ENCODE results near the gene ADGRF4.

ADGRF4 gene

GRCh38 chr6:47698342-47698787 is at the start of gene ADGRF4:
Gene ADGRF4, plus strand, starts transcription at chr6:47698580. Its CDS starts 8,666 bp downstream, at chr6:47707246.
- DNase-seq: no peak

DNA sequence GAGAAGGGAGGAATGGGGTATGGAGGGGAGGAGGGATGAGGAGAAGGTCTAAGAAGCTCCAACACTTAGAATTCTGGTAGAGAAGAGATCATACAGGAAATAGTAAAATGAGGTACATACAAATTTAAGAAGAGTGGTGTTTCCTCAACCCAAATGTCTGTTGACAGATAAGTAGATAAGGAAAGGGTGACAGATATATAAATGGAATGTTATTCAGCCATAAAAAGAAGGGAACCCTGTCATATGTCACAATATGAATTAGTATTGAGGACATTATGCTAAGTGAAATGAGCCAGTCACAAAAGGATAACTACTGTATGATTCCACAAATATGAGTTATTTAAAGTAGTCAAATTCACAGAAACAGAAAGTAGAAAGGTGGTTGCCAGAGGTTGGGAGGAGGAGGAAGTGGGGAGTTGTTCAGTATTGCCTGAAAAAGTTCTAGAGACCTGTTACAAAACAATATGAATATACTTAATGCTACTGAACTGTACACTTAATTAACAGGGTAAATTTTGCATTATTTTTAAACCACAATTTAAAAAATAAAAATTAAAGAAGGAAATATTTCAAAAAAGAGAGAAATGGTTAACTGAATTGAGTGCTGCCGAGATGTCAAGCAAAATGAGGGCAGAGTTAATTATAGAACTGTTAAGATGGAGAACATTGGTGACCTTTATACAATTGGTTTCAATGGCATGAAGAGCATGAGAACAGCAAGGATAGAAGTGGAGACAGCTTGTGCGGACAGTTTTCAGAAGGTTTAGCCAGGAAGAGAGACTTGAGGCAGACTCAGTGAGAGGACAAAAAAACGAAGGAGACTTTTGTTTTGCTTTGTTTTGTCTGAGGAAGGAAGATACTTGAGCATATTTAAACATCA is 47.6 kb upstream of the ADGRF4 start:
- no peak for DNase-seq

DNA sequence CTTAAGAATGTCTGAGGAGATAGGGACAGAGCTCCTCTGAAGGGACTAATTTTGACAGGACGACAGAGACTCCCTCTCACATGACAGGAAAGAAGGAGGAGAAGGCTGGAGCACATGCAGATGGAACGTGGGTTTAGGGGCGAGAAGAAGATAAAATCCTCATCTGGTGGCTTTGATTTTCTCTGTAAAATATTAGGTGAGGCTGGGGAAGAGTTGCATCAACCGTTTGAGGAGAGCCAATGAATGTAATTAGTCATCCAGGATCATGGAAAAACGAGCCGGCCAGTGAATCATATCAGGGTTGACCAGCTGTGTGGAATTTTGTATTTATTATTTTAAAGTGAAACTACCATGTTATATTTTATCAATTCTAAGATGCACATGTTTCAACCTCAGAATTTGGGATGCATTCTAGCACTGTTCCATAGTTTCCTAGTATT is 46.9 kb upstream of the ADGRF4 start:
- no peak for DNase-seq

DNA sequence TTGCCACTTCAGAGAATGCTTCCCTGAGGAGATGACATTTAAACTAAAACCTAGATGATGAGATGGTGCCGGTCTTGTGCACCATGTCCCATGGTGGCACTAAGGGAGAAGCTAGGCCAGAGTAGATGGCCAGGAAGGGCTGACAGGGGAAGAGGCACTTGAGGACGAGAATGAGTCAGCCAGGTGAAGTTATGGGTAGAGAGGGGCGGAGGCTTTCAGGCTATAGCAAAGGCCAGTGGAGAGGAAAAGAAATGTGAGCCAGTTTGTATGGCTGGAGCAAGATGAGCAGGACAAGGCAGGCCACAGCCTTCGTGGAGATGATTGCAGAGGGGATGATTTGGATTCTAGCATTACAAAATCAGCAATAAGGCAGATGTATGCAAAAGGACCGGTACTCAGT is 44.7 kb upstream of the ADGRF4 start:
- no peak for DNase-seq

GRCh38 chr6:47654255-47654654 is 44.1 kb upstream of the ADGRF4 start:
- DNase-seq: no peak

- DNase-seq: peak; percentile 10
Observed at GRCh38 chr6:47655719-47656595, 42.4 kb upstream of the ADGRF4 start.

DNA sequence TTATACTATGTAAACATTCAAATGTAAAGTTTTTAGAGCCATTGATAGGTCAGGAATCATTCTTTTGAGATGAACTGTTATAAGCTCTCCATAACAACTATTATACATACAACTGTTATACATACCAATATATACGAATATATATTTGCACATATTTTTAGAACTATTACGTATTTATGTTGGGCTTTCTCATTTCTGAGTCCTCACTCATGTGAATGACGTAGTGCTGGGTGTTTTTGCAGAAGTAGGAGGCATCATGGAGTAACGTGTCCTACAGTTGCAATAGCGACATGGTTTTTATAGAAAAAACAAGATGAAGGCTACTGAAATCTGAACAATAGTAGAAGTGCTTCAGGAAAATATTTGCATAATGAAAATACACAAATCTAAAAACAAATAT is 36.4 kb upstream of the ADGRF4 start:
- no peak for DNase-seq

DNA sequence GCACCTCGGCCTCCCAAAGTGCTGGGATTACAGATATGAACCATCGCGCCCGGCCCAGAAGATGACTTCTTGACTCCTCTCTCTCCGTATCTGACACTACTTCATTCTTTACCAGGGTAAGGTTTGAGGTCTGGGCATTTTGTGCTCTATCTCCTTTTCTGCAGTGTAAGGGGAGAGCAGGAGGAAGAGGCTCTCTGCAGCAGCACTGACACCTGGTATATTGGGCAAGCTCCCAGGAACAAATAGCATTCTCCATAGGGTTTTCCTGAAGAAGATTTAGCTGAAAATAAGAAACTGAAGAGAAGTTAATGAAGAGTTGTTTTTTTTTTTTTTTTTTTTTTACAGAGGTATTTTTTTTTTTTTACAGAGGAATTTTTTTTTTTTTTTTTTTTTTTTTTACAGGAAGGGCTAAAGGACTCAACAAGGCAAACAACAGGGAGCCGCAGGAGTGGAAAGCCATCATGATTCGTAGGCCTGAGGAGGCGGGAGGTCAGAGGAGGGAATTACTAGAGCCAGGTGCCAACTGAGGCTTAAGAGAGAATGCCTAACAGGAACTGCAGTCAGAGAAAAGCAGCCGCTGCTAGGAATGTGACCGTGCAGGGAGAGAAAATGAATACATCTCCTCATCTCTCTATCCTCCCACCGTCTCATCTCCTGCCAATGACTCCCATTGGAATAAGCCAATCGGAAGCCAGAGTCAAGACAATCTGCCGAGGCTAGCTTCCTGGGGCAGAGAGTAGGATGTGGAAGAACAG is 34.7 kb upstream of the ADGRF4 start:
- DNase-seq: no peak

GRCh38 chr6:47665112-47665511 is 33.3 kb upstream of the ADGRF4 start:
- no peak for DNase-seq

DNA sequence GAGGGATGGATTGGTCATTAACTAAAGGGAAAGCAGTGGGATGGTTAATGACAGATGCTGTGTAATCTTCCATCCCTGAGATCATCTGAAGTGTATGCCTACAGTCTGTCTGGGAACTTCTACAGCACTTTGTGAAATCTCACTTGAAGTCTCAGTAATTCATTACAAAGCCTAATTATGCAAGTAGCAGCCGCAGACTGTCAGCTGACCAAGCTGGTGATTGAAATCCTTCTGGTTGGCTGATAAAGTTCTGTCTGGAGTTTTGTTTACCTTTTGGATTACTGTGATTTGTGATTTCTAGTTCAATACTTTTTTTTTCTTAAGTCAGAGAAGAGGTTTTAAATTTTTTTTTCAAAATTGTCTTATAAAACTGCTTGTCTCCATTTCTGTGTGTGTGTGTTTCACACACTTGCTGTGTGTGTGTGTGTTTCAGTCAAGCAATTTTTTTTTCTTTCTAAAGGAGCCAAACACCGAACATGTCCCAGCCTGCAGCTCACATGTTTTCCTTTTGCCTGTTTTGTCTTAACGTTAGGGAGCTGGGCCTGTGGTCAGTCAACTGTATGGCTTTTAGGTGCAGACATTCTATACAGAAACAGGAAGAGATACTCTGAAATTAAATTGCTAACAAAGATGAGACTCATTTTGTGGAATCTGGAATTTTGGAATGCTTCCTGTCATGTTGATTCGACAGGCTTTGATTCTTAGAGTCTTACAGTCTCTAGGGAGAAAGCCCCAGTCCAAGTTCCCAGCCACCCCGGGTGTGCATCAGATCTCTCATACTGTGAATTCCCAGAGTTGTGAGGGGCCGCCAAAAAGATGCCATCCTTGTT is 28.5 kb upstream of the ADGRF4 start:
- DNase-seq: no peak

GRCh38 chr6:47670851-47671250 is 27.5 kb upstream of the ADGRF4 start:
- DNase-seq: peak; percentile 6

DNA sequence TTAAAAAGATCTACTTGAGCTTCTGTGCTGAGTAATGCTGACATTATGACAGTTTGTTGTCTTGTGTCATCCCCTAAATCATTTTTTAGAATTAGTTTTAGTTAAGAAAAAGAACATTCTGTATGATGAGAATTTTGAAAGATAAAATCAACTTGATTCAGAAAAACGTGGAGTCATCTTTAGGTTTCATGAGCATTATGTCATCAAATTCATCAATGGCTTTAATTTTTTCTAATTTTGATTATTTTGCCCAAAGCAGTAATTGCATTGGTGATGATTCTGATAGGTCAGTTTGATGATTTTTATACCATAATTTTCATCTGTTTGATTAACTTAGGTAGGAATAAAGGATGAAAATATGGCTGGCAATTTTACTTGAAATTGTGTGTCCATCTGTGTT is 26.6 kb upstream of the ADGRF4 start:
- DNase-seq: no peak

GRCh38 chr6:47672816-47673215 is 25.6 kb upstream of the ADGRF4 start:
- no peak for DNase-seq

- no peak for DNase-seq
Observed at GRCh38 chr6:47674673-47675072, 23.7 kb upstream of the ADGRF4 start.

GRCh38 chr6:47677381-47678100 is 20.8 kb upstream of the ADGRF4 start:
- DNase-seq: no peak

DNA sequence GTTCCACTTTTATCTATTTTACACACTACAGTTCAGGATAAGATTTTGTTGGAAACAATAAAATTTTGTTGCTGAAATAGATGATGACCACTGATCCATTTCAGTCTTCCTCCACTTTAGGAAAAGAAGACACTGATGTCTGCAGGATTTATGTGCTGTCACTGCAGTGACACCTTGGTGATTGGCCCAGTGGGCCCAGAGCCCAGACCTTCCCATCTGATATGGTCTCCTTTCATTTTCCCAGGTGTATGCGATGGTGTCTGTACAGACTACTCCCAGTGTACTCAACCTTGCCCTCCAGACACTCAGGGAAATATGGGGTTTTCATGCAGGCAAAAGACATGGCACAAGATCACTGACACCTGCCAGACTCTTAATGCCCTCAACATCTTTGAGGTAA is 19.6 kb upstream of the ADGRF4 start:
- DNase-seq: no peak

- DNase-seq: no peak
Observed at GRCh38 chr6:47679322-47679906, 19.0 kb upstream of the ADGRF4 start.

DNA sequence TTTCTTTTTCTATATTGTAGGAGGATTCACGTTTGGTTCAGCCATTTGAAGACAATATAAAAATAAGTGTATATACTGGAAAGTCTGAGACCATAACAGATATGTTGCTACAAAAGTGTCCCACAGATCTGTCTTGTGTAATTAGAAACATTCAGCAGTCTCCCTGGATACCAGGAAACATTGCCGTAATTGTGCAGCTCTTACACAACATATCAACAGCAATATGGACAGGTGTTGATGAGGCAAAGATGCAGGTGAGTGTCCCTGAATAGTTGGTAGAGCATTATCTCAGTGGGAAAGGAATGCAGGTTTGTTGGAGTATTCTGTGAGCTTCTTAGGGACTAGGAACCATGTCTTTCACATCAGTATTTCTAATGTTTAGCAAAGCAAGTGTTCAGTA is 18.3 kb upstream of the ADGRF4 start:
- DNase-seq: no peak

DNA sequence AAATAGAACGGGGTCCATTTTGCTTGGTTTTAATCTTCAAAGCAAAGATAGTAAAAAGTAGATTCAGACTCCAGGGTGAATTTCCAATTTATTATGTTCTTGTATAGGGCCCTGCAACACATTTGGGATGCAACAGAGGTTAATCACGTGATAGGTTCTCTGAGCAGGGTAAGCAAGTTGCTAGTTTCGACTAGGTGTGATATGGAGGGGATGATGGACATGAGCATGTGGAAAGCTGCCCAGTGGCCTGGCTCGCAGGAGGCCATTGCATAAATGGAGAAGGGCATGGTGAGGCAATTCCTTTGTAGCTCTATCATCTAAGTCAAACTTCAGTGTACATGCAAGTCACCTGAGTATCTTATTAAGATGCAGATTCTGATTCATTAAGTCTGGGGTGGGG is 17.7 kb upstream of the ADGRF4 start:
- no peak for DNase-seq

DNA sequence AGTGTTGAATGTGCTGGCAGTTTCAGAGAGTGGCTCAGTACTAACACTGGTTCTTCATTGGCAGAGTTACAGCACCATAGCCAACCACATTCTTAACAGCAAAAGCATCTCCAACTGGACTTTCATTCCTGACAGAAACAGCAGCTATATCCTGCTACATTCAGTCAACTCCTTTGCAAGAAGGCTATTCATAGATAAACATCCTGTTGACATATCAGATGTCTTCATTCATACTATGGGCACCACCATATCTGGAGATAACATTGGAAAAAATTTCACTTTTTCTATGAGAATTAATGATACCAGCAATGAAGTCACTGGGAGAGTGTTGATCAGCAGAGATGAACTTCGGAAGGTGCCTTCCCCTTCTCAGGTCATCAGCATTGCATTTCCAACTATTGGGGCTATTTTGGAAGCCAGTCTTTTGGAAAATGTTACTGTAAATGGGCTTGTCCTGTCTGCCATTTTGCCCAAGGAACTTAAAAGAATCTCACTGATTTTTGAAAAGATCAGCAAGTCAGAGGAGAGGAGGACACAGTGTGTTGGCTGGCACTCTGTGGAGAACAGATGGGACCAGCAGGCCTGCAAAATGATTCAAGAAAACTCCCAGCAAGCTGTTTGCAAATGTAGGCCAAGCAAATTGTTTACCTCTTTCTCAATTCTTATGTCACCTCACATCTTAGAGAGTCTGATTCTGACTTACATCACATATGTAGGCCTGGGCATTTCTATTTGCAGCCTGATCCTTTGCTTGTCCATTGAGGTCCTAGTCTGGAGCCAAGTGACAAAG is 17.0 kb upstream of the ADGRF4 start:
- DNase-seq: no peak

All from hematopoietic multipotent progenitor cell treated with erythropoietin and hydrocortisone succinate and interleukin-3 and kit ligand, for 6 days (in vitro differentiated cells).